C4-2B (cell line): ENCODE measurements around the gene ZNF652.

Experiments
- ZFX ChIP-seq: fragments of 450-650 bp; IDR thresholded peaks from 2 replicates; pipeline ENCODE4 v1.6.1; 2017
- TF ChIP-seq, protein P1 (sequence below): fragments of 450-650 bp; conservative IDR thresholded peaks from 2 replicates; pipeline ENCODE4 v1.5.1; 2017; ENCODE audit warnings: mild to moderate bottlenecking

DNA sequence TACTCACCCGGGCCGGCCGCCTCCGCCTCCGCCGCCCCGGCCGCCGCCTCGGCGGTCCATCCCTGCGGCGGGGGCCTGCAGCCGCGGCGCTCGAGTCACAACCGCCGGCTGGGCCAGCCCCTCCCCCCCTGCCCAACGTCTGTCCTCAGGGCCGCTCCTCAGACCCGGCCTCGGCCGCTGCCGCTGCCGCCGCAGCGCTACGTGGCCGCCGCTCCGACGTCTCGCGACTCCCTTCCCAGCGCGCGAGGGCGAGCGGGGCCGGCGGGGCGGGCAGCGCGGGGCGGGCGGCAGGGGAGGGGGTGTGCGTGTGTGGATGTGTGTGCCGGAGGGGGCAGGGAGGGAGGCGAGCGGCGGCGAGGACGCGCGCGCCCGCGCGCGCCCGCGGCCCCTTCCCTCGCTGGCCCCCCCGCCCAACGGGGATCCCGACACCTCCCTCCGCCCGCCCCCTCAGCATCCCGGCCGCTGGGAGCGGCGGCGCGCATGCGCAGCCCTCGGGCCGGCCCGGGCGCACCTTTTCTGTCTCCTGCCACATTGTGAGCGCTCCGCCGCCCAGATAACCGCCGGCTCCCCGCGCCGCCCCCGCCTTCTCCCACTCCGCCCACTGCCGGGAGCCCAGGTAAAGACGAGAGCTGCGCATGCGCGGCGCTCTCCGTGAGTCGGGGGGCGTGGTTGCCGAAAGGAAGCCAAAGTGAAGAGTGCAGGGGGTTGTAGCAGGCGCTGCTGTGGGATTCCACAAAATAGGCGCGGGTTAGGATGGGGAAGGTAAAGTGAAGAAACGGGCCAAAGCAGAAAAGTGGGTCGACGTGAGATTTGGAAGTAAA lies at the start of gene ZNF652:
- TF ChIP-seq, protein P1, sequence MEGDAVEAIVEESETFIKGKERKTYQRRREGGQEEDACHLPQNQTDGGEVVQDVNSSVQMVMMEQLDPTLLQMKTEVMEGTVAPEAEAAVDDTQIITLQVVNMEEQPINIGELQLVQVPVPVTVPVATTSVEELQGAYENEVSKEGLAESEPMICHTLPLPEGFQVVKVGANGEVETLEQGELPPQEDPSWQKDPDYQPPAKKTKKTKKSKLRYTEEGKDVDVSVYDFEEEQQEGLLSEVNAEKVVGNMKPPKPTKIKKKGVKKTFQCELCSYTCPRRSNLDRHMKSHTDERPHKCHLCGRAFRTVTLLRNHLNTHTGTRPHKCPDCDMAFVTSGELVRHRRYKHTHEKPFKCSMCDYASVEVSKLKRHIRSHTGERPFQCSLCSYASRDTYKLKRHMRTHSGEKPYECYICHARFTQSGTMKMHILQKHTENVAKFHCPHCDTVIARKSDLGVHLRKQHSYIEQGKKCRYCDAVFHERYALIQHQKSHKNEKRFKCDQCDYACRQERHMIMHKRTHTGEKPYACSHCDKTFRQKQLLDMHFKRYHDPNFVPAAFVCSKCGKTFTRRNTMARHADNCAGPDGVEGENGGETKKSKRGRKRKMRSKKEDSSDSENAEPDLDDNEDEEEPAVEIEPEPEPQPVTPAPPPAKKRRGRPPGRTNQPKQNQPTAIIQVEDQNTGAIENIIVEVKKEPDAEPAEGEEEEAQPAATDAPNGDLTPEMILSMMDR: no peak
- peak; percentile 95 for TF ChIP-seq ZFX
